HG03060 (cell line): Measurements from ENCODE around the gene KIF1B.

Experiments
- ATAC-seq: cut with Tn5 transposase; IDR thresholded peaks from one replicate; pipeline ENCODE4 v1.9.1; 2021; ENCODE audit warnings: low read depth, moderate number of reproducible peaks; ENCODE audit not compliant: unreplicated experiment

The KIF1B gene

GRCh38 chr1:10278880-10279279, 68.5 kb downstream of the KIF1B start:
- ATAC-seq = no peak

- no peak for ATAC-seq
These were observed 70.3 kb downstream of the KIF1B start for GRCh38 chr1:10280439-10281350.

GRCh38 chr1:10283318-10283984, 73.1 kb downstream of the KIF1B start:
- ATAC-seq = no peak

- no peak for ATAC-seq
These were observed 75.9 kb downstream of the KIF1B start for GRCh38 chr1:10286244-10286643.

GRCh38 chr1:10287023-10287645, 76.8 kb downstream of the KIF1B start:
- no peak for ATAC-seq

GRCh38 chr1:10288029-10288615, 77.8 kb downstream of the KIF1B start:
- ATAC-seq = no peak

GRCh38 chr1:10291705-10292104, 81.3 kb downstream of the KIF1B start:
- no peak for ATAC-seq

GRCh38 chr1:10292188-10292587, 81.8 kb downstream of the KIF1B start:
- ATAC-seq = no peak

- no peak for ATAC-seq
These were observed 85.2 kb downstream of the KIF1B start for GRCh38 chr1:10295481-10296085.

- no peak for ATAC-seq
These were observed 88.8 kb downstream of the KIF1B start for GRCh38 chr1:10299151-10299550.

GRCh38 chr1:10302416-10302815, 92.0 kb downstream of the KIF1B start:
- ATAC-seq = no peak

- ATAC-seq = no peak
These were observed 93.9 kb downstream of the KIF1B start for GRCh38 chr1:10304295-10304694.

GRCh38 chr1:10306435-10306834, 96.1 kb downstream of the KIF1B start:
- no peak for ATAC-seq

GRCh38 chr1:10308001-10308400, 97.6 kb downstream of the KIF1B start:
- no peak for ATAC-seq

GRCh38 chr1:10309243-10310011, 99.1 kb downstream of the KIF1B start:
- no peak for ATAC-seq

- no peak for ATAC-seq
These were observed 106.4 kb downstream of the KIF1B start for GRCh38 chr1:10316752-10317151.

GRCh38 chr1:10319750-10320149, 109.4 kb downstream of the KIF1B start:
- ATAC-seq = no peak

- no peak for ATAC-seq
These were observed 110.0 kb downstream of the KIF1B start for GRCh38 chr1:10320336-10320735.

- no peak for ATAC-seq
These were observed 112.5 kb downstream of the KIF1B start for GRCh38 chr1:10322821-10323220.

- ATAC-seq = no peak
These were observed 114.3 kb downstream of the KIF1B start for GRCh38 chr1:10324627-10325026.
